Medulla oblongata (tissue), 1 donor: ENCODE data around the gene USP7.
"Not testable (repeated sequence)": the region's sequence is repeated elsewhere in the genome, so short reads cannot be mapped to it uniquely, and the experiment has no call there.

ENCODE experiments used
- DNase-seq: peaks from one replicate; pipeline ENCODE4 v3.0.0-alpha.2; 2015; ENCODE audit errors: extremely low spot score

USP7 gene

GRCh38 chr16:8846401-8846932 lies 117.2 kb downstream of the USP7 start:
- DNase-seq = no peak

- DNase-seq = no peak
These were observed 117.9 kb downstream of the USP7 start for GRCh38 chr16:8845699-8846298.

- DNase-seq = not testable (repeated sequence)
These were observed 120.4 kb downstream of the USP7 start for GRCh38 chr16:8843296-8843695.
